SU-DHL-6 (cell line): Measurements from ENCODE around the gene LAMP1.
A peak's percentile ranks its signal among the peaks of the same experiment; 100 is the strongest.

ENCODE experiments used
- H2AFZ ChIP-seq: fragments of 200-600 bp; sonication (generic); 2 replicates; pipeline ENCODE4 v1.6.1; 2014; ENCODE audit warnings: low read depth, mild to moderate bottlenecking, moderate library complexity, mixed read lengths, antibody characterized with exemption, low read length; ENCODE audit not compliant: severe bottlenecking
- H3F3A ChIP-seq: fragments of 200-600 bp; shearing (Covaris generic); 2 replicates; pipeline ENCODE4 v1.6.0; 2016; ENCODE audit warnings: antibody characterized with exemption, mild to moderate bottlenecking; ENCODE audit not compliant: insufficient read depth
- H3K27ac ChIP-seq: fragments of 200-600 bp; sonication (generic); 2 replicates; pipeline ENCODE4 v1.5.1; 2016; ENCODE audit warnings: low read depth, mild to moderate bottlenecking, low read length, moderate library complexity, mixed read lengths
- H3K27me3 ChIP-seq: fragments of 200-600 bp; sonication (generic), shearing (Covaris generic); 2 replicates; pipeline ENCODE4 v1.6.0; 2014; ENCODE audit warnings: mild to moderate bottlenecking, low read length
- H3K36me3 ChIP-seq: fragments of 200-600 bp; sonication (generic); 2 replicates; pipeline ENCODE4 v1.6.1; 2014; ENCODE audit warnings: mild to moderate bottlenecking, low read length, mixed read lengths
- H3K4me2 ChIP-seq: fragments of 300-600, 200-600 bp; shearing (Covaris generic), sonication (generic); 2 replicates; pipeline ENCODE4 v1.6.0; 2014; ENCODE audit warnings: low read length, low read depth, mild to moderate bottlenecking; ENCODE audit not compliant: poor library complexity, severe bottlenecking
- H3K4me3 ChIP-seq: fragments of 200-600 bp; sonication (generic); 2 replicates; pipeline ENCODE4 v1.5.1; 2014; ENCODE audit warnings: antibody characterized with exemption, low read length, mild to moderate bottlenecking, mixed read lengths; ENCODE audit not compliant: insufficient read depth, poor library complexity, severe bottlenecking
- H3K79me2 ChIP-seq: fragments of 200-600 bp; sonication (generic); 2 replicates; pipeline ENCODE4 v1.6.1; 2014; ENCODE audit warnings: mild to moderate bottlenecking, low read length, moderate library complexity; ENCODE audit not compliant: insufficient read depth
- H3K9ac ChIP-seq: fragments of 200-600 bp; sonication (generic); 2 replicates; pipeline ENCODE4 v1.7.0; 2014; ENCODE audit warnings: mild to moderate bottlenecking, low read length
- H3K9me2 ChIP-seq: fragments of 200-600 bp; sonication (generic); replicated peaks from 2 replicates; pipeline ENCODE4 v1.6.1; 2014; ENCODE audit warnings: low read length; ENCODE audit not compliant: insufficient read depth
- H3K9me3 ChIP-seq: fragments of 200-600 bp; sonication (generic); 2 replicates; pipeline ENCODE4 v1.6.1; 2014; ENCODE audit warnings: low read length, mixed read lengths; ENCODE audit not compliant: insufficient read depth
- H4K20me1 ChIP-seq: fragments of 200-600 bp; sonication (generic); 2 replicates; pipeline ENCODE4 v1.6.1; 2014; ENCODE audit warnings: low read depth, mild to moderate bottlenecking, antibody characterized with exemption, low read length, moderate library complexity, mixed read lengths
- EZH2phosphoT487 ChIP-seq: fragments of 200-600 bp; sonication (generic), shearing (Covaris generic); conservative IDR thresholded peaks from 2 replicates; pipeline ENCODE4 v1.6.1; 2018; ENCODE audit warnings: mild to moderate bottlenecking, antibody characterized with exemption, low read length, moderate library complexity, mixed read lengths
- TF ChIP-seq, protein P1 (sequence below): fragments of 200-600 bp; sonication (generic); IDR thresholded peaks from one replicate; pipeline ENCODE4 v1.5.1; 2017; ENCODE audit warnings: antibody characterized with exemption, mild to moderate bottlenecking, low read length, moderate library complexity; ENCODE audit not compliant: insufficient read depth, poor library complexity, severe bottlenecking

LAMP1 gene

DNA sequence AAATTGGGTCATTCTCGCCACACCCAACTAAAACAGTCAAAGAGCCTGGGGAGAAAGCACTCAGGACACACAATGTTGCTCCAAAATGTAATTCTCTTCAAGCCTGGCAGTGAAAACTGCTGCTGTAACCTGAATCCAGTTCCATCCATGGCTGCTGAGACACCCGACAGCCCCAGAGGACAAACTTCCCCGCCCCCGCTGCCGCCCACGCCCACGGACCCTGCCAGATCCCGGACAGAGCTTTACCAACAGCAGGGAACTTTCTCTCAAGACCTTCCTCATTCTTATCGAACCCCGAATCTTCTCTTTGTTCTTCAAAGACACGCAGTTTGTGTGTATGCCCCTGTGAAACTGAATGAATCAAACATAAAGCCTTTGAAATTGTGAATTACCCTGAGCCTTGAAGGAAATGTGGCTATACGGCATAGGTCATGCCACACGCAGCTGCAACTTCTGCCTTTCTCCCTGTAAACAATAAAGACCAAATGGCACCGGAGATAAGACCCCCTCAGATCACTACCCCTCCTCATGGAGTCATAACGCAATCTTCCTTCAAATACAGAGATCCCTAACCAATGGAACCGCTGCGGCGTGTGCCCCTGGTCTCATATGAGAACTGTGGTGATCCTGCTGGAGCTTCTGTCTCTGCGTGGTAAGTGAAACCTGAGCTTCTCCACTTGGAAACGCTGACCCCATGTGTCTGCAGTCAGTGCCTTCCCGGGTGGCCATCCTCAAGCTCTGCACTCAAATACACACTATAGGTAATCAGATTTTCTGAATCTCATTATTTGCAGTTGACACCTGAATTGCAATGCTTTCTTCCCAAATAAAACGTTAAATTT is 4.8 kb upstream of the LAMP1 start:
- H3K79me2 ChIP-seq: no peaks in the 10 kb centered on the region
- H3K27me3 ChIP-seq: no peaks in the 10 kb centered on the region
- H3K9me2 ChIP-seq: no peaks in the 10 kb centered on the region
- peak overlapping the region; percentile 14; the same call in 1 of the 2 replicates for H3K9ac ChIP-seq
- TF ChIP-seq, protein P1, sequence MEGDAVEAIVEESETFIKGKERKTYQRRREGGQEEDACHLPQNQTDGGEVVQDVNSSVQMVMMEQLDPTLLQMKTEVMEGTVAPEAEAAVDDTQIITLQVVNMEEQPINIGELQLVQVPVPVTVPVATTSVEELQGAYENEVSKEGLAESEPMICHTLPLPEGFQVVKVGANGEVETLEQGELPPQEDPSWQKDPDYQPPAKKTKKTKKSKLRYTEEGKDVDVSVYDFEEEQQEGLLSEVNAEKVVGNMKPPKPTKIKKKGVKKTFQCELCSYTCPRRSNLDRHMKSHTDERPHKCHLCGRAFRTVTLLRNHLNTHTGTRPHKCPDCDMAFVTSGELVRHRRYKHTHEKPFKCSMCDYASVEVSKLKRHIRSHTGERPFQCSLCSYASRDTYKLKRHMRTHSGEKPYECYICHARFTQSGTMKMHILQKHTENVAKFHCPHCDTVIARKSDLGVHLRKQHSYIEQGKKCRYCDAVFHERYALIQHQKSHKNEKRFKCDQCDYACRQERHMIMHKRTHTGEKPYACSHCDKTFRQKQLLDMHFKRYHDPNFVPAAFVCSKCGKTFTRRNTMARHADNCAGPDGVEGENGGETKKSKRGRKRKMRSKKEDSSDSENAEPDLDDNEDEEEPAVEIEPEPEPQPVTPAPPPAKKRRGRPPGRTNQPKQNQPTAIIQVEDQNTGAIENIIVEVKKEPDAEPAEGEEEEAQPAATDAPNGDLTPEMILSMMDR: no peak
- TF ChIP-seq EZH2phosphoT487: no peak
- no peak overlapping the region for H3K4me3 ChIP-seq
- H3K9me3 ChIP-seq: no peaks in the 10 kb centered on the region
- peak overlapping the region; percentile 18 for H3K4me2 ChIP-seq
- H2AFZ ChIP-seq: peak overlapping the region; percentile 47
- no peaks in the 10 kb centered on the region for H4K20me1 ChIP-seq
- no peaks in the 10 kb centered on the region for H3K36me3 ChIP-seq
- no peak overlapping the region for H3K27ac ChIP-seq
- H3F3A ChIP-seq: 0 out of 2 replicates have a peak, but pooled peaks cover 8% of the 10 kb centered on the region

DNA sequence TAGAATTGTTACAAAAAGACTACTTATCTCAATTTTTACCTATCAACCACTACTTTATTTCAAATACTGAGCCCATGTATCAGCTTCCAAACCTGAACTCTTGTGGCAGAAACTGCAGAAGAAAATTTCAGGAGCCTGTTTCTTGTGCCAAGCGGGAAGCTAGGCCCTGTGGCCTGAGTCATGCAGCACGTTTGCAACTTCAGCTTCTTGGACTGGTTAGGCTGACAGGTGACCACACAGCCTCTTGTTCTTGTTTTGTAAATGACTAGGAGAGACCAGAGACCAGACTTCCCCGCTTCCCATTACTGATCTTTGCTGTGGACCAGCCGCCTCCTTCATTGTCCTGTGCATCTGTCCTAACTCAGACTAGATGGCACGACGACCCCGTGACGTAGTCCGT is 3.4 kb upstream of the LAMP1 start:
- Histone ChIP-seq H3K9ac (no peak overlapping the region), H3K27me3 (no peaks in the 10 kb centered on the region), H2AFZ (no peak overlapping the region), H3K36me3 (no peaks in the 10 kb centered on the region), H3K9me2 (no peaks in the 10 kb centered on the region), H3F3A (peaks cover 11% of the 10 kb centered on the region; the same call in 1 of the 2 replicates), H4K20me1 (no peaks in the 10 kb centered on the region), H3K4me2 (no peak overlapping the region), H3K27ac (no peak overlapping the region), H3K4me3 (no peak overlapping the region), H3K9me3 (no peaks in the 10 kb centered on the region), H3K79me2 (peaks cover 14% of the 10 kb centered on the region)
- no peak for TF ChIP-seq EZH2phosphoT487
- TF ChIP-seq, protein P1: no peak

DNA sequence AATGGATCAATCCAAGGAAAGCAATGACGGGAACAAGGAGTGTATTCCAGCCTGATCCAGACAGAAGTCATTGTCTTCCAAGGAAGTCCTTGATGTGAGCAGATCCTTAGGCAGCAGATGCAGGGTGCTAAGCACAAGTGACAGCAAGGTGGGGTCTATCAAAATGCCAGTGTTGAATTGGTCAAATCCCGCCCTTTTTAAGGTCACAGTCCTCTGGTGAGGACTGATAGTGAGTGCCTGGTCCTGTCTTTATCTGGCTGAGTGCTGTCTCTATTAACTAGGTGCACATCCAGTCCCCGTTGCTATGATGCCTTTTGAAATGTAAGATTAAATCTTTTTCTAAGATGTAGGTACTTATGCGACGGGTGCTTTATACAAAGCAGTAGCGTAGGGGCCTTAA is 1.3 kb upstream of the LAMP1 start:
- Histone ChIP-seq H3K27ac (no peak overlapping the region), H4K20me1 (no peaks in the 10 kb centered on the region; the same call in 1 of the 2 replicates), H3K9me3 (no peaks in the 10 kb centered on the region), H3K79me2 (peaks cover 35% of the 10 kb centered on the region), H3K4me2 (no peak overlapping the region), H3K27me3 (no peaks in the 10 kb centered on the region), H3K4me3 (no peak overlapping the region), H3F3A (peaks cover 11% of the 10 kb centered on the region; the same call in 1 of the 2 replicates), H3K36me3 (no peaks in the 10 kb centered on the region), H2AFZ (no peak overlapping the region), H3K9me2 (no peaks in the 10 kb centered on the region), H3K9ac (no peak overlapping the region)
- TF ChIP-seq, protein P1: no peak
- TF ChIP-seq EZH2phosphoT487: no peak
